Naive B cell (primary cell): ENCODE data around the gene ATP2B3. TPM values are rescaled to one million over a fixed set of nuclear protein-coding genes. Genes with fewer than 3 reads are reported as not detected.

Source experiments
- ATAC-seq, 2 donors: fragments of 150-1000 bp; cut with Tn5 transposase; 2 replicates each; pipeline ENCODE4 v1.10.0; 2021; ENCODE audit warnings: low read depth in 2 of 2, mild to moderate bottlenecking in 2 of 2, moderate library complexity in 2 of 2
- DNase-seq: peaks from one replicate; pipeline ENCODE4 v3.0.0; 2022
- H3K27ac Mint-ChIP-seq, 6 donors: one replicate each; pipeline ENCODE4 v1.8.0; 2020 to 2022; ENCODE audit warnings: mild to moderate bottlenecking in 6 of 6, mixed read lengths in 6 of 6, moderate library complexity in 5 of 6, inconsistent platforms in 2 of 6
- H3K27me3 Mint-ChIP-seq, 3 donors: one replicate each; pipeline ENCODE4 v1.8.0; 2021 to 2022; ENCODE audit warnings: mixed read lengths in 3 of 3, mild to moderate bottlenecking in 1 of 3
- H3K36me3 Mint-ChIP-seq, 2 donors: one replicate each; pipeline ENCODE4 v1.8.0; 2020 to 2022; ENCODE audit warnings: mixed read lengths in 2 of 2, inconsistent platforms in 1 of 2, mild to moderate bottlenecking in 1 of 2
- H3K4me1 Mint-ChIP-seq, 3 donors: one replicate each; pipeline ENCODE4 v1.8.0; 2020 to 2022; ENCODE audit warnings: mixed read lengths in 3 of 3, inconsistent platforms in 1 of 3, mild to moderate bottlenecking in 1 of 3, moderate library complexity in 1 of 3
- H3K4me3 Mint-ChIP-seq, 8 donors: one replicate each; pipeline ENCODE4 v1.8.0; 2020 to 2022; ENCODE audit warnings: mild to moderate bottlenecking in 8 of 8, mixed read lengths in 8 of 8, moderate library complexity in 8 of 8, inconsistent platforms in 2 of 8
- H3K9me3 Mint-ChIP-seq, 7 donors: one replicate each; pipeline ENCODE4 v1.8.0; 2020 to 2022; ENCODE audit warnings: mixed read lengths in 7 of 7, mild to moderate bottlenecking in 5 of 7, inconsistent platforms in 2 of 7, moderate library complexity in 1 of 7
- polyA plus RNA-seq, 6 donors: library from polyadenylated mRNA; unstranded; fragments of 300-500 nt; fragmentation: Illumina TruSeq; gene quantifications; one replicate each; pipeline ENCODE4 v1.2.3, GENCODE V29; 2021; ENCODE audit warnings: low read depth in 6 of 6

The ATP2B3 gene
- under 1 TPM in 1 of 6 donors, not detected in 5; 0.05 TPM for polyA plus RNA-seq

DNA sequence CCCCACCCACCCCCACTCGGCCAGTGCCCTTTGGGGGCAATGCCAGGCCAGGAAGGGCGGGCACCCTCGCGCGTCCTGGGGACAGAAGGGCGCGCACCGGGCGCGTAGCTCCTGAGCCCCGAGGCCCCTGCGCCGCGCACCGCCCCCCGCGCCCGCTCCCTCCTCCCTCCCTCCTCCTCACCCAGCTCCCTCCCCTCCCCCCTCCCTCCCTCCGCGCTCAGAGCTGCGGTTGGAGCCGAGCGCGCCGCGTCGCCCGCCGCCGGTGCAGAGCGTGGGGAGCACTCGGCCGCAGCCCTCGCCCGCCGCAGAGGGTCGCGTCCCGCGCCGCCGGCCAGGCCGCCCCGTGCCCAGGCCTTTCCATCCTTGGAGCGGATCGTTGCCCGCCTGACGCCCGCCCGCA is at the start of gene ATP2B3:
Gene ATP2B3, plus strand, starts transcription at position 220 of the 400 bp plus-strand sequence. CDS start 18,606 bp downstream, outside the sequence.
- Mint-ChIP-seq H3K4me3 (peak within 1 kb of the TSS in 4 of 8 donors; percentile 15 to 62 (median 22)), H3K9me3 (peaks cover 0 to 4% (median 0%) of the 10 kb centered on the region in 7 donors), H3K27me3 (peaks cover 11 to 49% (median 46%) of the 10 kb centered on the region in 3 donors), H3K27ac (peak within 1 kb of the TSS in 1 of 6 donors; percentile 30), H3K36me3 (peaks cover 0 to 6% of the 10 kb centered on the region in 2 donors), H3K4me1 (peaks cover 0 to 8% (median 6%) of the 10 kb centered on the region in 3 donors)
- DNase-seq (no peak), ATAC-seq (no peak)

GRCh38 chrX:153468008-153468580 is 49.3 kb upstream of the ATP2B3 start:
- DNase-seq (no peak), ATAC-seq (no peak)
- Mint-ChIP-seq H3K27ac (peak overlapping the region in 2 of 6 donors; percentile 30 to 66), H3K4me3 (peak overlapping the region in 3 of 8 donors; percentile 12 to 80 (median 72)), H3K4me1 (peaks cover 12 to 25% (median 14%) of the 10 kb centered on the region in 3 donors), H3K9me3 (peaks cover 0 to 1% (median 0%) of the 10 kb centered on the region in 7 donors), H3K27me3 (no peaks in the 10 kb centered on the region), H3K36me3 (peaks cover 0 to 7% of the 10 kb centered on the region in 2 donors)

DNA sequence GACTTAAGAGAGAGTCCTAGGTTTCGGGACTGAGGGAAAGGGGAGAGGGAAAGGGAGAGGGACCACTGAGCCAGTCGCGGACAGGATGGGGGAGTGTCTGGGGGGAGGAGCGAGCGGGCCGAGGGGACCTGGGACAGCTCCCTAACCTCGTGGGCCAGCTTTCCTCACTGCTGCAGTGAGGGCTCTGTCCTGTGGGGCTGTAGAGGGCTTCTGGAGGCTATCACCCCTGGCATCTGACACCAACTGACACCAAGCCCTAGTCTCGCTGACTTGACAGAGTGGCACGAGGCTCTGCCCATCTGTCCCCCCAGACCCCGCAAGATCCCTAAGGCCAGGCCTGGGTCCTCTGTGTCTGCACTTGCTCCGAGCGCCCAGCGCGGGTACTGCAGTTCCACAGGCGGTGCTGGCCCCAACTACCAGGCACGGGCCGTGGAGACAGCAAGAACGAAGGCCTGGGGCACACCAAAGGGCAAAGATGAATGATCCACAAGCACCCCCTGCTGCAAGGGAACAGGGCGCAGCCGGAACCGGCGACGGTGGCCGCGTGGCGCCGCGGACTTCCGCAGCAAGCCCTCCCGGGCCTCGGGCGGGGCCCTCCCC is 47.5 kb upstream of the ATP2B3 start:
- H3K27ac Mint-ChIP-seq, result peak overlapping the region in 1 of 6 donors; percentile 70
- peaks cover 0 to 7% of the 10 kb centered on the region in 2 donors for H3K36me3 Mint-ChIP-seq
- ATAC-seq (peak; percentile 46 to 51), DNase-seq (no peak)
- H3K27me3 Mint-ChIP-seq, result no peaks in the 10 kb centered on the region
- H3K4me1 Mint-ChIP-seq, result peaks cover 6 to 22% (median 13%) of the 10 kb centered on the region in 3 donors
- H3K9me3 Mint-ChIP-seq, result peaks cover 0 to 1% (median 0%) of the 10 kb centered on the region in 7 donors
- H3K4me3 Mint-ChIP-seq, result peak overlapping the region; percentile 74 to 92 (median 84)

GRCh38 chrX:153470411-153471363 is 46.8 kb upstream of the ATP2B3 start, which contains the start of gene HAUS7:
TSS of gene HAUS7 (minus strand) at chrX:153470576. CDS start at chrX:153470557, 19 bp downstream.
- H3K27me3 Mint-ChIP-seq, result no peaks in the 10 kb centered on the region
- peaks cover 6 to 22% (median 13%) of the 10 kb centered on the region in 3 donors for H3K4me1 Mint-ChIP-seq
- peak within 1 kb of the TSS; percentile 74 to 92 (median 84) for H3K4me3 Mint-ChIP-seq
- peaks cover 0 to 7% of the 10 kb centered on the region in 2 donors for H3K36me3 Mint-ChIP-seq
- peaks cover 0 to 1% (median 0%) of the 10 kb centered on the region in 7 donors for H3K9me3 Mint-ChIP-seq
- DNase-seq (peak; percentile 75), ATAC-seq (peak; percentile 77)
- H3K27ac Mint-ChIP-seq, result peak within 1 kb of the TSS in 3 of 6 donors; percentile 11 to 70 (median 65)

- H3K4me1 Mint-ChIP-seq, result peaks cover 6 to 22% (median 13%) of the 10 kb centered on the region in 3 donors
- peaks cover 0 to 7% of the 10 kb centered on the region in 2 donors for H3K36me3 Mint-ChIP-seq
- peaks cover 0 to 1% (median 0%) of the 10 kb centered on the region in 7 donors for H3K9me3 Mint-ChIP-seq
- no peak overlapping the region for H3K27ac Mint-ChIP-seq
- H3K4me3 Mint-ChIP-seq, result peak overlapping the region in 4 of 8 donors; percentile 37 to 74 (median 46)
- no peaks in the 10 kb centered on the region for H3K27me3 Mint-ChIP-seq
- ATAC-seq, result no peak
- no peak for DNase-seq
Observed at GRCh38 chrX:153471663-153472280, 45.7 kb upstream of the ATP2B3 start.

- peaks cover 0 to 6% (median 6%) of the 10 kb centered on the region in 3 donors for H3K27me3 Mint-ChIP-seq
- no peaks in the 10 kb centered on the region for H3K36me3 Mint-ChIP-seq
- H3K9me3 Mint-ChIP-seq, result peaks cover 0 to 1% (median 0%) of the 10 kb centered on the region in 7 donors
- ATAC-seq (no peak), DNase-seq (no peak)
- peak overlapping the region in 6 of 8 donors; percentile 26 to 80 (median 54) for H3K4me3 Mint-ChIP-seq
- H3K4me1 Mint-ChIP-seq, result peaks cover 0 to 16% (median 7%) of the 10 kb centered on the region in 3 donors
- peak overlapping the region in 1 of 6 donors; percentile 71 for H3K27ac Mint-ChIP-seq
Observed at GRCh38 chrX:153473126-153473525, 44.3 kb upstream of the ATP2B3 start.

DNA sequence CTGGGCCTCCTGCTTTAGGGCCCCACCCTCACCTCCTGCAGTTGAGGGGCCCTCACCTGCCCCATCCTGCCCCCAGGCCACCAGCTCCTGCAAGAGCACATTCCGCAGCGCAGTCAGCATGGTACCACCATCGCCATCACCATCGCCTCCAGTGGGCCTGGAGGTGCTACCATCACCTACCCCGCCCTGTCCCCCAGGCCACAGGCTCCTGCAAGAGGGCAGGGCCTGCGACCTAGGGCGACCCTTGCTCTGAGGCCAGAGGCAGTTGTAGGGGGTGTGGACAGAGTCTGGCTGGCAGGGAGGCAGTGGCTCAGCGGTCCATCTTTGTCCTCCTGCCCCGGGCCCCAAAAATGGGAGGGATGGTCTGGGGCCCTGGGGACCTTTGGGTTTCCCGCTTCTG is 43.2 kb upstream of the ATP2B3 start:
- H3K27me3 Mint-ChIP-seq, result peaks cover 0 to 12% (median 10%) of the 10 kb centered on the region in 3 donors
- peaks cover 0 to 1% (median 0%) of the 10 kb centered on the region in 7 donors for H3K9me3 Mint-ChIP-seq
- H3K4me3 Mint-ChIP-seq, result peak overlapping the region in 6 of 8 donors; percentile 29 to 73 (median 64)
- no peak for ATAC-seq
- no peak overlapping the region for H3K27ac Mint-ChIP-seq
- peaks cover 0 to 12% (median 7%) of the 10 kb centered on the region in 3 donors for H3K4me1 Mint-ChIP-seq
- H3K36me3 Mint-ChIP-seq, result no peaks in the 10 kb centered on the region
- no peak for DNase-seq

DNA sequence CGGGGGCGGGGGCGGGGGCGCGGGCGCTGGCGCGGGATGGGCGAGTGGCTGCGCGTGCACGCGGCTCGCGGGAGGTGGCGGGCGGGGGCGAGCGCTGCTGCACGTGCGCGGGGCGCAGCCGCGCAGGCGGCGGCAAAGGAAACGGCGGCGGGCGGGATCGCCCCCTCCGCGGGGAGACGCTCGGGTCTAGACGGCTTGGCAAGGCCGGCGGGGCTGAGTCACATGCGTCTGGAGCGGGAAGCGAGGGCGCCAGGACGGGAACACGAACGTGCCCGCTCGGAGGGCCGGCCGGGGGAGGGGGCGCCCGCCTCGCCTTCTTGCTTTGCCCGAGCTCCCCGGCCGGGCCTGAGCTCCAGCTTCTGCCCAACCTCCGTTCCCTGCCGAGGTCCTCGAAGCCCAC is 42.7 kb upstream of the ATP2B3 start:
- H3K27me3 Mint-ChIP-seq, result peaks cover 0 to 12% (median 10%) of the 10 kb centered on the region in 3 donors
- H3K4me1 Mint-ChIP-seq, result peaks cover 0 to 7% (median 4%) of the 10 kb centered on the region in 3 donors
- peak; percentile 33 for DNase-seq
- ATAC-seq, result no peak
- H3K36me3 Mint-ChIP-seq, result no peaks in the 10 kb centered on the region
- H3K9me3 Mint-ChIP-seq, result peaks cover 0 to 1% (median 0%) of the 10 kb centered on the region in 7 donors
- H3K4me3 Mint-ChIP-seq, result peak overlapping the region in 2 of 8 donors; percentile 65
- H3K27ac Mint-ChIP-seq, result no peak overlapping the region

DNA sequence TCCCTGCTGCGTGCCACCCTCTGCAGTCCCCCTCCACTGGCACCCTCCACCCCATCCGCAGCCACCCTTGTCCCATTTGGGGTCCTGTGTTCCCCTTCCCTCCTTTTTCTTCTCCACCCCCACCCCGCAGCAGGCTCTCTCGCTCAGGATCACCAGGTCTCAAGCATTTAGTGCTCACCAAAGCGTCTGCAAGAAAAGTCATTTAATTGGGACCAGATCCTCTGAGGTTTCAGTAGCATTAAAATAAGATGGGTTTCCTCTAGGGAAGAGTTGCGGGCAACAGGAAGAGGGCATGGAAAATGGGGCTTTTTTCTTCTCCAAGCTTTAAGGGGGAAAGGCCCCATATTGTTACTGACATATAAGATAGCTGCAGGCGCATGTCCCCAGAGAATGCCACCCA is 42.2 kb upstream of the ATP2B3 start:
- no peaks in the 10 kb centered on the region for H3K36me3 Mint-ChIP-seq
- peaks cover 0 to 1% (median 0%) of the 10 kb centered on the region in 7 donors for H3K9me3 Mint-ChIP-seq
- H3K27me3 Mint-ChIP-seq, result peaks cover 0 to 12% (median 10%) of the 10 kb centered on the region in 3 donors
- H3K4me1 Mint-ChIP-seq, result peaks cover 0 to 7% (median 3%) of the 10 kb centered on the region in 3 donors
- H3K27ac Mint-ChIP-seq, result no peak overlapping the region
- DNase-seq (no peak), ATAC-seq (no peak)
- H3K4me3 Mint-ChIP-seq, result peak overlapping the region in 7 of 8 donors; percentile 53 to 86 (median 65)

DNA sequence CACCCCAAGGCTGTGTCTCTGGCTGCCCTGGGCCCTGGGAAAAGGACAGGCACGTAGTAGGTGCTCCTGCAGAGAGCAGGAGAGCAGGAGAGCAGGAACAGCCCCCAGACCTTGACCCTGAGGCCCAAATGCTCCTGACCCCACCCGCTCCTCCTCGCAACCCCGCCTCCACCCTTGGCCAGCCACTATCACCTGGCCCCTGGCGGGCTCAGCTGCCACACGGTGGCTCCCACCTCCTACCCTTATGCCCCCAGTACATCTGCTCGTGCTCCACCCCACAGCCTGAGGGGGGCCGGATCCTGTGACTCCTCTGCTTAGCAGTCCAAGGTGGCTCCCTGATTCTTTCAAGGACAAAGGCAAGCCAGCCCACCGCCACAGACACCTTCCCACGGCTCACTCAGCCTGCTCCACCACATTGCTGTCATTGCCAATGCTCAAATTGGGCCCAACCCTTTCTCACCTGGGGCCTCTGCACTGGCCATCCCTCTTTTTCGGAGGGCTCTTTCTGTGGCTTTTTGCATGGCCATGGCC is 41.6 kb upstream of the ATP2B3 start:
- DNase-seq (no peak), ATAC-seq (no peak)
- H3K27ac Mint-ChIP-seq, result no peak overlapping the region
- peaks cover 0 to 1% (median 0%) of the 10 kb centered on the region in 7 donors for H3K9me3 Mint-ChIP-seq
- peak overlapping the region in 4 of 8 donors; percentile 42 to 86 (median 62) for H3K4me3 Mint-ChIP-seq
- H3K4me1 Mint-ChIP-seq, result peaks cover 0 to 6% (median 3%) of the 10 kb centered on the region in 3 donors
- H3K36me3 Mint-ChIP-seq, result no peaks in the 10 kb centered on the region
- H3K27me3 Mint-ChIP-seq, result peaks cover 0 to 12% (median 10%) of the 10 kb centered on the region in 3 donors

GRCh38 chrX:153476666-153477363 is 40.6 kb upstream of the ATP2B3 start:
- H3K4me1 Mint-ChIP-seq, result peaks cover 0 to 3% (median 3%) of the 10 kb centered on the region in 3 donors
- H3K9me3 Mint-ChIP-seq, result no peaks in the 10 kb centered on the region
- H3K27me3 Mint-ChIP-seq, result peaks cover 0 to 12% (median 10%) of the 10 kb centered on the region in 3 donors
- H3K27ac Mint-ChIP-seq, result no peak overlapping the region
- ATAC-seq, result no peak
- DNase-seq, result no peak
- no peak overlapping the region for H3K4me3 Mint-ChIP-seq
- H3K36me3 Mint-ChIP-seq, result no peaks in the 10 kb centered on the region
